ENCODE results near the gene CLPTM1. TPM values are rescaled to one million over a fixed set of nuclear protein-coding genes. Genes with fewer than 3 reads are reported as not detected.

Gene CLPTM1
- total and polyA plus RNA-seq, 2 donors from 2014 or later: 107 to 142 TPM

GRCh38 chr19:44990966-44991365, 35.8 kb downstream of the CLPTM1 start:
- TF ChIP-seq CTCF (IDR thresholded peaks at IDR 0.05; ENCODE audit: borderline replicate concordance, extremely low read depth, insufficient read depth): no peak
- Histone ChIP-seq H3K9me3 (ENCODE audit: control insufficient read depth in 2 of 3, insufficient read depth in 1 of 3, low read length in 3 of 3) (no peaks in the 10 kb centered on the region), H3K27me3 (ENCODE audit: control insufficient read depth, insufficient read depth, low read length) (no peaks in the 10 kb centered on the region), H3K36me3 (ENCODE audit: control insufficient read depth in 2 of 3, insufficient read depth in 3 of 3, low read length in 3 of 3) (peaks cover 0 to 21% (median 20%) of the 10 kb centered on the region in 3 donors), H3K4me1 (ENCODE audit: control insufficient read depth in 2 of 3, insufficient read depth in 2 of 3, low read depth in 1 of 3, low read length in 3 of 3) (no peaks in the 10 kb centered on the region), H3K4me3 (ENCODE audit: low read length in 3 of 3) (no peak overlapping the region), H3K9ac (ENCODE audit: low read length in 3 of 3) (no peak overlapping the region), H3K27ac (ENCODE audit: low read depth in 2 of 2, low read length in 2 of 2) (no peak overlapping the region)
- intact Hi-C loops (cut with DNase I): no loop called here
- FAIRE-seq (no peak), DNase-seq (no peak)

DNA sequence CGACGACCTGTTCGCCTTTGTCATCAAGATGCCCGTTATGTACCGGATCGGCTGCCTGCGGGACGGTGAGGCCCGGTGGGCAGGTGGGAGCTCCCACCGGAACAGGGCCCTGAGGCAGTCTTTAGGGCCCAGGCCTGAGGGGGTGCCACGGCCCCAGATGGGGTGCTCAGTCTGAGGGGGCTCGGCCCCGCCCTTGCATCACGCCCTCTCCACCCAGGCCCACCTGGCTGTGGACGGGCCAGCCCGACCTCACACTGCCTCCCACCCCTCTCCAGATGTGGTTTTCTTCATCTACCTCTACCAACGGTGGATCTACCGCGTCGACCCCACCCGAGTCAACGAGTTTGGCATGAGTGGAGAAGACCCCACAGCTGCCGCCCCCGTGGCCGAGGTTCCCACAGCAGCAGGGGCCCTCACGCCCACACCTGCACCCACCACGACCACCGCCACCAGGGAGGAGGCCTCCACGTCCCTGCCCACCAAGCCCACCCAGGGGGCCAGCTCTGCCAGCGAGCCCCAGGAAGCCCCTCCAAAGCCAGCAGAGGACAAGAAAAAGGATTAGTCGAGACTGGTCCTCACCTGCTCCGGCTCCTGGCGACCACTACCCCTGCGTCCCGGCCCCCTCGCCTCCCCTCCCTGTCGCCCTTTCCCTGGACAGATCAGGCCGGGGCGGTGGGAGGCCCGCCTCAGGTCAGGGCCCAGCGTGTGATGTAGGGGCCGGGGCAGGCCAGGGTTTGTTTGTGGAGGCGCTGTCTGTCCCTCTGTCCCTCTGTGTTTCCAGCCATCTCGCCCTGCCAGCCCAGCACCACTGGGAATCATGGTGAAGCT, 37.4 kb downstream of the CLPTM1 start:
- H3K9ac ChIP-seq (ENCODE audit: low read length in 3 of 3): no peak overlapping the region
- H3K4me1 ChIP-seq (ENCODE audit: control insufficient read depth in 2 of 3, insufficient read depth in 2 of 3, low read depth in 1 of 3, low read length in 3 of 3): no peaks in the 10 kb centered on the region
- intact Hi-C loops (cut with DNase I): no loop called here
- peaks cover 0 to 14% (median 8%) of the 10 kb centered on the region in 3 donors for H3K36me3 ChIP-seq (ENCODE audit: control insufficient read depth in 2 of 3, insufficient read depth in 3 of 3, low read length in 3 of 3)
- no peaks in the 10 kb centered on the region for H3K27me3 ChIP-seq (ENCODE audit: control insufficient read depth, insufficient read depth, low read length)
- TF ChIP-seq CTCF (IDR thresholded peaks at IDR 0.05; ENCODE audit: borderline replicate concordance, extremely low read depth, insufficient read depth): no peak
- no peaks in the 10 kb centered on the region for H3K9me3 ChIP-seq (ENCODE audit: control insufficient read depth in 2 of 3, insufficient read depth in 1 of 3, low read length in 3 of 3)
- DNase-seq (no peak), FAIRE-seq (no peak)
- no peak overlapping the region for H3K4me3 ChIP-seq (ENCODE audit: low read length in 3 of 3)
- no peak overlapping the region for H3K27ac ChIP-seq (ENCODE audit: low read depth in 2 of 2, low read length in 2 of 2)

- FAIRE-seq (no peak), DNase-seq (no peak)
- TF ChIP-seq CTCF (IDR thresholded peaks at IDR 0.05; ENCODE audit: borderline replicate concordance, extremely low read depth, insufficient read depth): no peak
- no peak overlapping the region for H3K27ac ChIP-seq (ENCODE audit: low read depth in 2 of 2, low read length in 2 of 2)
- no peaks in the 10 kb centered on the region for H3K27me3 ChIP-seq (ENCODE audit: control insufficient read depth, insufficient read depth, low read length)
- H3K4me3 ChIP-seq (ENCODE audit: low read length in 3 of 3): no peak overlapping the region
- H3K9me3 ChIP-seq (ENCODE audit: control insufficient read depth in 2 of 3, insufficient read depth in 1 of 3, low read length in 3 of 3): no peaks in the 10 kb centered on the region
- no peak overlapping the region for H3K9ac ChIP-seq (ENCODE audit: low read length in 3 of 3)
- intact Hi-C loops (cut with DNase I): no loop called here
- H3K4me1 ChIP-seq (ENCODE audit: control insufficient read depth in 2 of 3, insufficient read depth in 2 of 3, low read depth in 1 of 3, low read length in 3 of 3): no peaks in the 10 kb centered on the region
- peaks cover 0 to 11% (median 3%) of the 10 kb centered on the region in 3 donors for H3K36me3 ChIP-seq (ENCODE audit: control insufficient read depth in 2 of 3, insufficient read depth in 3 of 3, low read length in 3 of 3)
Observed at GRCh38 chr19:44993526-44993925, 38.3 kb downstream of the CLPTM1 start.

All from kidney (tissue), 14 donors.